Parathyroid adenoma (tissue), 2 donors: Measurements from ENCODE around the gene RPS28.

Source experiments
- H2AFZ ChIP-seq: fragments of 300-600 bp; sonication (generic); one replicate; pipeline ENCODE4 v1.7.0; 2017; ENCODE audit warnings: antibody characterized with exemption, mild to moderate bottlenecking
- H3K27ac ChIP-seq: fragments of 300-600 bp; sonication (generic); one replicate; pipeline ENCODE4 v1.7.0; 2017
- H3K27me3 ChIP-seq: fragments of 300-600 bp; sonication (generic); one replicate; pipeline ENCODE4 v1.7.0; 2017; ENCODE audit warnings: low read length; ENCODE audit not compliant: control insufficient read depth, insufficient read depth
- H3K36me3 ChIP-seq: fragments of 300-600 bp; sonication (generic); one replicate; pipeline ENCODE4 v1.7.0; 2017; ENCODE audit warnings: low read length; ENCODE audit not compliant: control insufficient read depth, insufficient read depth
- H3K4me1 ChIP-seq: fragments of 300-600 bp; sonication (generic); one replicate; pipeline ENCODE4 v1.7.0; 2017; ENCODE audit warnings: control low read depth
- H3K4me2 ChIP-seq: fragments of 300-600 bp; sonication (generic); one replicate; pipeline ENCODE4 v1.7.0; 2017; ENCODE audit warnings: low read length
- H3K4me3 ChIP-seq: fragments of 300-600 bp; sonication (generic); one replicate; pipeline ENCODE4 v1.7.0; 2017; ENCODE audit warnings: low read depth, low read length
- H3K79me2 ChIP-seq: fragments of 300-600 bp; sonication (generic); one replicate; pipeline ENCODE4 v1.7.0; 2017; ENCODE audit warnings: control low read depth
- H3K9ac ChIP-seq: fragments of 300-600 bp; sonication (generic); one replicate; pipeline ENCODE4 v1.7.0; 2017; ENCODE audit warnings: mild to moderate bottlenecking
- H3K9me3 ChIP-seq: fragments of 300-600 bp; sonication (generic); one replicate; pipeline ENCODE4 v1.7.0; 2017; ENCODE audit warnings: low read length; ENCODE audit not compliant: control insufficient read depth
- CTCF ChIP-seq: fragments of 300-600 bp; sonication (generic); IDR thresholded peaks from one replicate; pipeline ENCODE4 v1.7.0; 2017; ENCODE audit warnings: antibody characterized with exemption, mild to moderate bottlenecking
- donor health status: primary hyperparathyroidism.

The RPS28 gene

GRCh38 chr19:8335343-8336071 lies 14.2 kb downstream of the RPS28 start:
- Histone ChIP-seq H3K4me2 (no peak overlapping the region), H3K79me2 (no peaks in the 10 kb centered on the region), H3K4me1 (no peaks in the 10 kb centered on the region), H3K27ac (no peak overlapping the region), H3K4me3 (no peak overlapping the region), H3K36me3 (no peaks in the 10 kb centered on the region), H3K27me3 (no peaks in the 10 kb centered on the region), H3K9me3 (no peaks in the 10 kb centered on the region), H3K9ac (no peak overlapping the region), H2AFZ (no peak overlapping the region)
- no peak for TF ChIP-seq CTCF

- Histone ChIP-seq H3K27me3 (no peaks in the 10 kb centered on the region), H3K9ac (no peak overlapping the region), H3K4me3 (no peak overlapping the region), H3K36me3 (no peaks in the 10 kb centered on the region), H3K27ac (no peak overlapping the region), H3K9me3 (no peaks in the 10 kb centered on the region), H3K79me2 (no peaks in the 10 kb centered on the region), H3K4me2 (no peak overlapping the region), H2AFZ (no peak overlapping the region), H3K4me1 (no peaks in the 10 kb centered on the region)
- TF ChIP-seq CTCF, result no peak
Measured at GRCh38 chr19:8336072-8336569, 14.8 kb downstream of the RPS28 start.

- H3K4me1 ChIP-seq, result no peaks in the 10 kb centered on the region
- H3K79me2 ChIP-seq, result no peaks in the 10 kb centered on the region
- no peak overlapping the region for H3K4me2 ChIP-seq
- TF ChIP-seq CTCF, result no peak
- no peak overlapping the region for H3K4me3 ChIP-seq
- H3K36me3 ChIP-seq, result no peaks in the 10 kb centered on the region
- no peak overlapping the region for H3K27ac ChIP-seq
- no peaks in the 10 kb centered on the region for H3K27me3 ChIP-seq
- no peak overlapping the region for H2AFZ ChIP-seq
- no peaks in the 10 kb centered on the region for H3K9me3 ChIP-seq
- no peak overlapping the region for H3K9ac ChIP-seq
Measured at GRCh38 chr19:8336660-8337059, 15.4 kb downstream of the RPS28 start.

GRCh38 chr19:8337728-8338127 lies 16.4 kb downstream of the RPS28 start:
- Histone ChIP-seq H3K9me3 (no peaks in the 10 kb centered on the region), H2AFZ (no peak overlapping the region), H3K36me3 (no peaks in the 10 kb centered on the region), H3K9ac (no peak overlapping the region), H3K27ac (no peak overlapping the region), H3K4me2 (no peak overlapping the region), H3K27me3 (no peaks in the 10 kb centered on the region), H3K4me1 (no peaks in the 10 kb centered on the region), H3K4me3 (no peak overlapping the region), H3K79me2 (no peaks in the 10 kb centered on the region)
- TF ChIP-seq CTCF, result no peak

GRCh38 chr19:8338835-8339234 lies 17.5 kb downstream of the RPS28 start:
- Histone ChIP-seq H3K4me1 (peaks cover 4% of the 10 kb centered on the region), H3K36me3 (no peaks in the 10 kb centered on the region), H3K4me3 (no peak overlapping the region), H3K4me2 (no peak overlapping the region), H3K27me3 (no peaks in the 10 kb centered on the region), H3K9ac (no peak overlapping the region), H3K79me2 (no peaks in the 10 kb centered on the region), H3K9me3 (no peaks in the 10 kb centered on the region), H2AFZ (no peak overlapping the region), H3K27ac (no peak overlapping the region)
- no peak for TF ChIP-seq CTCF
